Hepatocyte (in vitro differentiated cells): ENCODE measurements around the gene CSNK1D. TPM values are rescaled to one million over a fixed set of nuclear protein-coding genes. Genes with fewer than 3 reads are reported as not detected.

Experiments used
- DNase-seq: peaks from one replicate; pipeline ENCODE4 v3.0.0-alpha.2; 2016; ENCODE audit warnings: low spot score
- H2AFZ ChIP-seq: fragments of 200-600 bp; sonication (generic); 2 replicates; pipeline ENCODE4 v1.6.0; 2016; ENCODE audit warnings: antibody characterized with exemption, mild to moderate bottlenecking
- H3K27ac ChIP-seq: fragments of 200-600 bp; sonication (generic); 2 replicates; pipeline ENCODE4 v1.5.1; 2016; ENCODE audit warnings: mild to moderate bottlenecking
- H3K27me3 ChIP-seq: fragments of 200-600 bp; sonication (generic); 2 replicates; pipeline ENCODE4 v1.6.1; 2016
- H3K36me3 ChIP-seq: fragments of 200-600 bp; sonication (generic); replicated peaks from 2 replicates; pipeline ENCODE4 v1.5.1; 2016; ENCODE audit warnings: low read depth; ENCODE audit not compliant: insufficient read depth
- H3K4me1 ChIP-seq: fragments of 200-600 bp; sonication (generic); 2 replicates; pipeline ENCODE4 v1.5.1; 2016; ENCODE audit warnings: mild to moderate bottlenecking, moderate library complexity; ENCODE audit not compliant: insufficient read depth
- H3K4me2 ChIP-seq: fragments of 200-600 bp; sonication (generic); 2 replicates; pipeline ENCODE4 v1.6.0; 2016
- H3K4me3 ChIP-seq: fragments of 200-600 bp; sonication (generic); 2 replicates; pipeline ENCODE4 v1.5.1; 2016; ENCODE audit warnings: mild to moderate bottlenecking
- H3K79me2 ChIP-seq: fragments of 200-600 bp; sonication (generic); 2 replicates; pipeline ENCODE4 v1.6.0; 2017; ENCODE audit warnings: mild to moderate bottlenecking
- H3K9me2 ChIP-seq: fragments of 200-600 bp; sonication (generic); replicated peaks from 2 replicates; pipeline ENCODE4 v1.6.0; 2017; ENCODE audit warnings: mild to moderate bottlenecking; ENCODE audit not compliant: insufficient read depth
- H3K9me3 ChIP-seq: fragments of 200-600 bp; sonication (generic); 2 replicates; pipeline ENCODE4 v1.5.1; 2016; ENCODE audit warnings: low read depth, mild to moderate bottlenecking
- H4K20me1 ChIP-seq: fragments of 200-600 bp; sonication (generic); 2 replicates; pipeline ENCODE4 v1.6.0; 2016; ENCODE audit warnings: mild to moderate bottlenecking; ENCODE audit not compliant: insufficient read depth, poor library complexity, severe bottlenecking
- EZH2 ChIP-seq: fragments of 200-600 bp; sonication (generic); IDR thresholded peaks from 2 replicates; pipeline ENCODE4 v1.6.1; 2016; ENCODE audit warnings: antibody characterized with exemption, mild to moderate bottlenecking, borderline replicate concordance
- EZH2phosphoT487 ChIP-seq: fragments of 200-600 bp; sonication (generic); IDR thresholded peaks from one replicate; pipeline ENCODE4 v1.6.1; 2018; ENCODE audit warnings: antibody characterized with exemption, mild to moderate bottlenecking, low read depth, moderate library complexity; ENCODE audit not compliant: unreplicated experiment, severe bottlenecking
- WGBS: methylation state at CpG from one replicate; pipeline ENCODE4 v1.1.6; 2016; ENCODE audit warnings: low lambda C conversion rate; ENCODE audit errors: missing lambda C conversion rate; 5-methylcytosine and 5-hydroxymethylcytosine counted together
- polyA plus RNA-seq: library from polyadenylated mRNA; unstranded; fragments of >200 nt; fragmentation: Nextera tagmentation; extraction: Ambion mirVana; gene quantifications from 2 replicates; pipeline ENCODE4 v1.2.1, GENCODE V29; 2016
- total RNA-seq: library from RNA; depleted of rRNA; stranded (reverse); fragments of >200 nt; gene quantifications from 2 replicates; pipeline ENCODE4 v1.2.3, GENCODE V29; 2014
- TF ChIP-seq, protein P1 (sequence below): fragments of 200-600 bp; sonication (generic); IDR thresholded peaks from 2 replicates; pipeline ENCODE4 v1.5.1; 2016; ENCODE audit warnings: antibody characterized with exemption, mild to moderate bottlenecking; ENCODE audit not compliant: poor library complexity

CSNK1D gene
- total and polyA plus RNA-seq, 2 experiments from 2014 or later: 72.5 to 152 TPM

DNA sequence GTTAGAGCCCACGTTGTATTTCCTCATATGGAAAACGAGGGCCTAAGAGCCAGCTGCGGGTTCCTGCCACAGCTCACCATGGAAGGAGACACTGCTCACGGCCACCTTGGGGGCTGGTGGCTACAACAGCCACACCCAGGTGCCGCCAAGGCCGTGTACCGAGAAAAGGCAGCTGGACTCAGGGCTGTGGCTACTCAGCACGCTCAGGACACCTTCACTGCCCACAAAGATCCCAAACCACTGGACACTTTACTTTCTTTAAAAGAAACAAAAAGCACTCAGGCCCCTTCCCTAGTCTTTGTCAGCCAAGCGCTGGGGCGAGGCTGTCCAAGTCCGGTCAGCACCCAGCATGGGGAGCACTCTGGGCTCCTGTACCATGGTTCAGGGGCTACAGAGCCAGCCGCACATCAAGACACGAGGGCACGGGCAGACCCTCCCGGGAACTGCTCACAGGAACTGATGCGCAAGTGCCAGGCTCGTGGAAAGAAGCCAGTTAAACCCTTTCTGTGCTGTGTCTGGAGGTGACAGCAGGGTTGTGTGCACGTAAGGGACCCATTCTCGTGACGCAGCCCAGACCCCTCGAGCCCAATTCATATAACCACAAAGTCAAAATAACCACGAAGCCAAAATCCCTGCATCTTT, 26.2 kb downstream of the CSNK1D start:
- peaks cover 86% of the 10 kb centered on the region for H3K79me2 ChIP-seq
- H3K4me2 ChIP-seq: no peak overlapping the region
- H3K27me3 ChIP-seq: no peaks in the 10 kb centered on the region
- DNase-seq: no peak
- no peaks in the 10 kb centered on the region for H3K36me3 ChIP-seq
- H3K27ac ChIP-seq: peak overlapping the region; percentile 63
- H4K20me1 ChIP-seq: peaks cover 87% of the 10 kb centered on the region
- peaks cover 5% of the 10 kb centered on the region for H3K4me1 ChIP-seq
- 93% methylated on average over 22 of the region's 22 CpGs for WGBS
- TF ChIP-seq EZH2phosphoT487 (no peak), EZH2 (no peak)
- TF ChIP-seq, protein P1, sequence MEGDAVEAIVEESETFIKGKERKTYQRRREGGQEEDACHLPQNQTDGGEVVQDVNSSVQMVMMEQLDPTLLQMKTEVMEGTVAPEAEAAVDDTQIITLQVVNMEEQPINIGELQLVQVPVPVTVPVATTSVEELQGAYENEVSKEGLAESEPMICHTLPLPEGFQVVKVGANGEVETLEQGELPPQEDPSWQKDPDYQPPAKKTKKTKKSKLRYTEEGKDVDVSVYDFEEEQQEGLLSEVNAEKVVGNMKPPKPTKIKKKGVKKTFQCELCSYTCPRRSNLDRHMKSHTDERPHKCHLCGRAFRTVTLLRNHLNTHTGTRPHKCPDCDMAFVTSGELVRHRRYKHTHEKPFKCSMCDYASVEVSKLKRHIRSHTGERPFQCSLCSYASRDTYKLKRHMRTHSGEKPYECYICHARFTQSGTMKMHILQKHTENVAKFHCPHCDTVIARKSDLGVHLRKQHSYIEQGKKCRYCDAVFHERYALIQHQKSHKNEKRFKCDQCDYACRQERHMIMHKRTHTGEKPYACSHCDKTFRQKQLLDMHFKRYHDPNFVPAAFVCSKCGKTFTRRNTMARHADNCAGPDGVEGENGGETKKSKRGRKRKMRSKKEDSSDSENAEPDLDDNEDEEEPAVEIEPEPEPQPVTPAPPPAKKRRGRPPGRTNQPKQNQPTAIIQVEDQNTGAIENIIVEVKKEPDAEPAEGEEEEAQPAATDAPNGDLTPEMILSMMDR: no peak
- H3K9me2 ChIP-seq: no peaks in the 10 kb centered on the region
- H3K9me3 ChIP-seq: no peaks in the 10 kb centered on the region
- no peak overlapping the region for H3K4me3 ChIP-seq
- H2AFZ ChIP-seq: no peak overlapping the region

DNA sequence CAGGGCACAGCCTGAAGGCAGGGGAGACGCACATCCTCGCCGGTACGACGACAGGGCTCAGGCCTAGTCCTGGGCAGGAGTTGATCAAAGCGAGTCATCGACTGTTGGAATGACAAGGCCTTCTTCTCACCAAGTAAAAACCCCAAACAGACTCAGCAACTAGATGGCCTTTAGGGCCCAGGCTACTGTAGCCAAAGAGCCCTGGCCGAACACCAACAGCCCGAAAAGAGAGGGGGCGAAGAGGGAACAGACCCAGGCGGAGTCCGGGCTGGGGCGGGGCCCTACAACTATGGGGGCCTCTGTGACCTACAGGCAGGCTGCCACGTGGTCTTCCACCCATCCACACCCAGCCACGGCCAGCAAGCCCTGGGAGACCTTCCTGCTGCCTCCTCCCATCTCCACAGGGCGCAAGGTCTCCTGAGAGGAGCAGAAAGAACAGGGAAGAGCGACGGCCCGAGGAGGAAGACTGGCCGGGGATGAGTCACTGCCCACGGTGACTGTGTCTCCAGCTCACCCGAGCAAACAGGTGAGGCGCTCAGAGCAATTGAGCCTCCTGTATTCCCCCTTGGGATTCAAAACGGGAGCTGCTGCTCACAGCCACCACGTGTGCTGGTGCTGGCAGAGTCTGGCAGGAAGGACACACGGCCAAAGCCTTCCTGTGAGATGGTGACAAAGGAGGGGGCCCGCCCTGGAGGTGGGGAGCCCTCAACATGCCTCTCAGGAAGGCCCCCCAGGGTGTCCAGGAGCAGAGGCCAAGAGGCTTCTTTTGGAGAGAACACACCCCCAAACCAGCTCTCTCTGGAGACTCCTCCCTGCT, 26.9 kb downstream of the CSNK1D start:
- H4K20me1 ChIP-seq: peaks cover 90% of the 10 kb centered on the region
- no peak overlapping the region for H3K4me2 ChIP-seq
- peak; percentile 59 for DNase-seq
- H3K36me3 ChIP-seq: no peaks in the 10 kb centered on the region
- TF ChIP-seq EZH2 (no peak), EZH2phosphoT487 (no peak)
- TF ChIP-seq, protein P1: no peak
- H3K4me3 ChIP-seq: no peak overlapping the region
- H3K27me3 ChIP-seq: no peaks in the 10 kb centered on the region
- no peak overlapping the region for H2AFZ ChIP-seq
- WGBS: 85% methylated on average over 26 of the region's 27 CpGs
- peaks cover 80% of the 10 kb centered on the region for H3K79me2 ChIP-seq
- no peaks in the 10 kb centered on the region for H3K9me3 ChIP-seq
- peaks cover 12% of the 10 kb centered on the region for H3K4me1 ChIP-seq
- no peaks in the 10 kb centered on the region for H3K9me2 ChIP-seq
- H3K27ac ChIP-seq: peak overlapping the region; percentile 63

DNA sequence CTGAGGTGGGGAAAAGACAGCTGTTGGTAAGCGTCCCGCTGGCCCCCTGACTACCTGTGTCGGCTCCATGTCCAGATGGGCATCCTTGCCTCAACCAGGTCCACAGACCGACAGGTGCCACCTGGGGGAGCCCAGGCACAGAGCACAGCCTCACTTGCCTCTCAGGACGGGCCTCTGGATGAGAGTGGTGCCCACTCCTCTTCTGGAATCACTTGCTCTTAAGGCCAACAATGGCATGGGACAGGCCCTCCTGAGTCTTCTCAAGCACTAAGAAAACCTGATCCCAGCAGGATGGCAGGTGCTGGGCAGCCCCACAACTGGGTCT, 27.5 kb downstream of the CSNK1D start:
- Histone ChIP-seq H3K4me3 (no peak overlapping the region), H3K9me2 (no peaks in the 10 kb centered on the region), H3K36me3 (no peaks in the 10 kb centered on the region), H3K4me1 (peaks cover 18% of the 10 kb centered on the region), H3K79me2 (peaks cover 77% of the 10 kb centered on the region), H2AFZ (no peak overlapping the region), H3K27me3 (no peaks in the 10 kb centered on the region), H3K4me2 (no peak overlapping the region), H4K20me1 (peaks cover 91% of the 10 kb centered on the region), H3K27ac (peak overlapping the region; percentile 63), H3K9me3 (no peaks in the 10 kb centered on the region)
- 97% methylated on average over 5 of the region's 5 CpGs for WGBS
- no peak for DNase-seq
- TF ChIP-seq, protein P1: no peak
- TF ChIP-seq EZH2phosphoT487 (no peak), EZH2 (no peak)
